Fibroblast of upper back skin (primary cell): ENCODE measurements around the gene ARL2BP.
"Not testable (repeated sequence)": the region's sequence is repeated elsewhere in the genome, so short reads cannot be mapped to it uniquely, and the experiment has no call there.

Experiments
- DNase-seq: peaks from one replicate; pipeline ENCODE4 v3.0.0-alpha.2; 2013

Gene ARL2BP

DNA sequence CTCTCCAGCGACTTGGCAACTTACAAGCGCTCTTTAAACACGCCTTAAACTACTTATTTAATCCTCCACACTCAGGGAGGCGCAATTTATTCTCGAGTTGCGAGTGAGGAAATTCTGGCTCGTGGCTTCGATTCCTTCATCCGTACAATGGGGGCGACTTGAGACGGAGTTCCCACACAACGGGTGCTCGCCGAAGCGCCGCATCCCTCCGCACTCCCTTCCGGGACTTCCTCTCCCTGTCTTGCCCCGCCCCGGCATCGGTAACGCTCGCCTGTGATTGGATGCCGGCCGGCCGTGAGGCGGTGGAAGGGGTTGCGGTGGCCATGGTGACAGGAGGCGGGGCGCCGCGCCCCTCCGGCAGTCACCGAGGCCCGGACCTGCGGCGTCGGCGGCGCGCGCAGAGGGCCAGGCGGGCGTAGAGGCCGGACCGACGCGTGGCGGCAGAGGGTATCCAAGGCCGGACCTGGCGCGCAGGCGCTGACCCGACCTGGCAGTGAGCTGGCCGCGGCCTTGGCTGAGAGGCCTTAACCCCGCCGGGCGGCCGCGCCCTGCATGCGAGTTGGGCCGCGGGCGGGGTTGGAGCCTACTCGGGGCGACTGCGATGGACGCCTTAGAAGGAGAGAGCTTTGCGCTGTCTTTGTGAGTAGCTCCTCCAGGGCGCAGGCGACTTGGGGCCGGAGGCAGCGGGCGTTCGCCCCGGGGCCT lies at the start of gene ARL2BP:
ARL2BP (plus strand) TSS at position 493 of the 705 bp plus-strand sequence; CDS start at position 602, 109 bp downstream.
- peak; percentile 97 for DNase-seq

GRCh38 chr16:57196286-57196685 lies 48.8 kb upstream of the ARL2BP start:
- no peak for DNase-seq

DNA sequence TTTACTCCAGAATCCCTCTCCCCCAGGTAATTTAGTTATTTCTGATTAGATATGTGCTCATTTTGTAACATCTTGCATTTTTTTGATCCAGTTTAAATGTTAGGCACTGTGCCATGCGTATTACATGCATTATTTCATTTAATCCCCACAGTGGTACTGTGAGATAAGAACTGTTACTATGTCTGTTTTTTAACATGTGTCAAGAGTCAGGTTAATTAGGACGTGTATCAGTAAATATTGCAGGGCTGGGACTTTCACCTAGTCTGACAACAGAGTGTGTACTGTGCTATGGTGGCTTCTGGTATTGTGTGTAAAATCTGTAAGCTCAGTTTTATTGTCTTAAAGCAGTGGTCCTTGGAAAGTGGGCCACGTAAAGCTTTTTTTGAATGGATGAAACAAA lies 48.3 kb upstream of the ARL2BP start:
- DNase-seq, result no peak

DNA sequence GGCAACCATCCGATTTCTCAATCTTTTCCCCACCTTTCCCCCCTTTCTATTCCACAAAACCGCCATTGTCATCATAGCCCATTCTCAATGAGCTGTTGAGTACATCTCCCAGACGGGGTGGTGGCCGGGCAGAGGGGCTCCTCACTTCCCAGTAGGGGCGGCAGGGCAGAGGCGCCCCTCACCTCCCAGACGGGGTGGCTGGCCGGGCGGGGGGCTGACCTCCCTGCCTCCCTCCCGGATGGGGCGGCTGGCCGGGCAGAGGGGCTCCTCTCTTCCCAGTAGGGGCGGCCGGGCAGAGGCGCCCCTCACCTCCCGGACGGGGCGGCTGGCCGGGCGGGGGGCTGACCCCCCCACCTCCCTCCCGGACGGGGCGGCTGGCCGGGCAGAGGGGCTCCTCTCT lies 44.7 kb upstream of the ARL2BP start:
- DNase-seq, result not testable (repeated sequence)

DNA sequence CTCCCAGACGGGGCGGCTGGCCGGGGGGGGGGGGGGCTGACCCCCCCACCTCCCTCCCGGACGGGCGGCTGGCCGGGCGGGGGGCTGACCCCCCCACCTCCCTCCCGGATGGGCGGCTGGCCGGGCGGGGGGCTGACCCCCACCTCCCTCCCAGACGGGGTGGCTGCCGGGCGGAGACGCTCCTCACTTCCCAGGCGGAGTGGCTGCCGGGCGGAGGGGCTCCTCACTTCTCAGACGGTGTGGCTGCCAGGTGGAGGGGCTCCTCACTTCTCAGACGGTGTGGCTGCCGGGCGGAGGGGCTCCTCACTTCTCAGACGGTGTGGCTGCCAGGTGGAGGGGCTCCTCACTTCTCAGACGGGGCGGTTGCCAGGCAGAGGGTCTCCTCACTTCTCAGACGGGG lies 44.1 kb upstream of the ARL2BP start:
- not testable (repeated sequence) for DNase-seq

DNA sequence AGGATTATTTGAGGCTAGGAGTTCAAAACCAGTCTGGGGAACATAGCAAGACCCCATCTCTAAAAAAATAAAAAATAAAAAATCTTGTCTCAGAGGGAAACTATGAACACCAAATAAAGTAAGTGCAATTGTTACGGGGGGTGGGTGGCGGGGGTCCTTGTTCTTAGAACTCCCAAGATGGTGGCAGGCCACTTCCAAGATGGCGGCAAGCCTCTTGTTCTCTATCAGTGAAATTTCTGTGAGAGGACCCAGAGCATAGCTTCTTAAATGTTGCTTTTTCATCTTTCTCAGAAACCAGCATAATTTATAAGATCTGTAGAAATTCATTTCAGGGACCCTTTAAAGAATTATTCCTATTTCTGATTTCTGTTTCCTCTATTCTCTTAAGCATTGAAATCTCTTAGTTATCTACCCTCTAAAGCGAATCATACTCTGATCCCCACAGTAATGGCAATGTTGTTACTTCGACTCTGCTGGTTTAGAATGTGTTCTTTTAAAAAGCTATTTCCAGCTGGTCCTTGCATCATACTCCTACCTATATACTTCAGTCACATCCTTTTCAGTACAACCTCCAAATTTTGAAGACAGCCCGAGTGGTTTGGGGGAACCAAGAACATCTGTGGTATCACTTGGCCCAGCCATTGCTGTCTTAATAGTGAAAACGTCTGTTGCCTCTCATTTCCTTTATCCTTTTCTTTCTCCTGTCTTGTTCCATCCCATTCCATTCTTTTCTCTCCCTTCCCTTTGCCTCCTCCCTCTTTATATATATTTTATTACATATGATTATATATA lies 42.8 kb upstream of the ARL2BP start:
- DNase-seq, result no peak

DNA sequence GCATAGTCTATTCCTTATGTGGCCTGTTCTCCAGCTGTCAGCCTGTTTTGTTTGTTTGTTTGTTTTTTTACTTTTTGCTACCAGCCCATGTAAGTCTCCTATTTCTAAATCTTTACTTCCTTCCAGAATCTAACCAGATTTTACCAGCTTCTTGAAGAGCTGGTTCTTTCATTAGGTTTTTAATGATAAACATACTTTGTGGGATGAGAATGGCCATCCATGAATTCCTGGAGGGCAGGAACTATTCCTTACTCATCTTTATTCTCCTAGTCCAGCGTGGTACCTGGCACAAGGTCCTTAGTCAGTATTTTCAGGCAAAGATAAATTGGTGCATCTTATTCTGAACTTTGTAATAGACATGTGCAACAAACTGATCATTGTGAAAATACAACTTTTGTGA lies 41.6 kb upstream of the ARL2BP start:
- peak; percentile 31 for DNase-seq

- DNase-seq, result no peak
Observed at GRCh38 chr16:57204675-57205074, 40.4 kb upstream of the ARL2BP start.

- DNase-seq, result no peak
Observed at GRCh38 chr16:57208926-57209325, 36.1 kb upstream of the ARL2BP start.

DNA sequence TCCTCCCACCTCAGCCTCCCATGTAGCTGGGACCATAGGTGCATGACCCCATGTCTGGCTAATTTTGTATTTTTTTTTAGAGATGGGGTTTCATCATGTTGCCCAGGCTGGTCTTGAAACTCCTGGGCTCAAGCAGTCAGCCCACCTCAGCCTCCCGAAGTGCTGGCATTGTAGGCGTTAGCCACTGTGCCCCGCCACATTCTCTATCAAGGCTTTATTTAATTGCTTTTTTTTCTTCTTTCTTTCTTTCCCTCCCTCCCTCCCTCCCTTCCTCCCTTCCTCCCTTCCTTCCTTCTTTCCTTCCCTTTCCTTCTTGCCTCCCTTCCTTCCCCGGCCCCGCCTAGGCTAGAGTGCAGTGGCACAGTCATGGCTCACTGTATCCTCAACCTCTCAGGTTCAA lies 35.3 kb upstream of the ARL2BP start:
- DNase-seq, result no peak

DNA sequence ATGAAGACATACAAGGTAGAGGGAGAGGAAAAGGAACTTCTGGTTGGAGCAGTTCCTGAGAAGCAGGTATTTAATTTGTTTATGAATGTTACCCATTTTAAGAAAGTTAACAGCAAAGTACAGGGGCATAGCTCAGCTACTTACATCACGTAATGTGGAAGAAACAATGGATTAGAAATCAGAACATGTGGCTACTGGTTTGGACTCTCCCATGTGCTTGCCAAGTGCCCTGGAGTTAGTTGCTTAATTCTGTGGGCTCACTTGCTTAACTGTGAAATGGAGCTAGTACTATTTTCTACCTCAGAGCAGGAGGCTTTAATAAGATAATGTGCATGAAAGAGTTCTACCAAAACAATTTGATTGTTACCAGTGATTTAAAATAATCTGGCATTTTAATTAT lies 31.6 kb upstream of the ARL2BP start:
- DNase-seq, result no peak

GRCh38 chr16:57216968-57217367 lies 28.1 kb upstream of the ARL2BP start:
- no peak for DNase-seq

- no peak for DNase-seq
Observed at GRCh38 chr16:57223057-57223456, 22.0 kb upstream of the ARL2BP start.

DNA sequence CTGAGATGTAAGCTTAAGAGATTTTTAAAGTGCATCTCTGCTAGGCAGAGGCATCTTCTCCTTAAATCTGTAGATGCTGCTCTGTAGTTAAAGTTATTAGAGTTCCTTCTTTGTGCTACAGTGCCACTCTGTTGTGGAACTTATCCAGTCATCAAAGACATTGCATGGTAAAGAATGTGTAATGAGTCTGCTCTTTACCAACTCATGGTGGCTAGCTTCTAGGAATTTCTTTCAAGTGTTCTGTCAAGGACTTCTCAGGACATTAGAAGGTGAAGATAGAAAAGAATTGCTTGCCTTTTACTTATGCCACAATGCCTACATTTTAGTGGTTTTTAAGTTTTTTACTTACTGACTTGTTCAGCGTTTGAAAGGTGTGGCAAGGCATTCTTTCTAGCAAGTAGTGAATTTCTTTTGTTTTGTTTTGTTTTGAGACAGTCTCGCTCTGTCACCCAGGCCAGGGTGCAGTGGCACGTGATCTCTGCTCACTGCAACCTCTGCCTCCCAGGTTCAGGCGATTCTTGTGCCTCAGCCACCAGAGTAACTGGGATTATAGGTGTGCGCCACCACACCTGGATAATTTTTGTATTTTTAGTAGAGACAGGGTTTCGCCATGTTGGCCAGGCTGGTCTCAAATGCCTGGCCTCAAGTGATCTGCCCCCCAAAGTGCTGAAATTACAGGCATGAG lies 20.3 kb upstream of the ARL2BP start:
- no peak for DNase-seq

- no peak for DNase-seq
Observed at GRCh38 chr16:57225978-57226377, 19.1 kb upstream of the ARL2BP start.

GRCh38 chr16:57226701-57227621 lies 18.1 kb upstream of the ARL2BP start:
- peak; percentile 13 for DNase-seq

DNA sequence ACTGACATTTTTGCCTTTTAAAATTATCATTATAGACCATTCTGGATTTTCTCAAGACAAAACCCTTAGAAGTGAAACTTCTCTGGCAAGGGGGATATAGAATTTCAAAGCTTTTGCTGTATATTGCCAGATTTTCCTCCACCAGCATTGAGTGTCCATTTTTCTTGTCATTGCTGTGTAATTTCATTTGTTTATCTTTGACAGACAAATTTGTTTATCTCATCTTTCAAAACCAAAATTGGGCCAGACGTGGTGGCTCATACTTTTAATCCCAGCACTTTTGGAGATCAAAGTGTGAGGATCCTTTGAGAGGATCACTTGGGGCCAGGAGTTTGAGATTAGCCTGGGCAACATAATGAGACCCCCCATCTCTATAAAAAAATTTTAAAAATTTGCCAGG lies 16.0 kb upstream of the ARL2BP start:
- DNase-seq, result no peak

DNA sequence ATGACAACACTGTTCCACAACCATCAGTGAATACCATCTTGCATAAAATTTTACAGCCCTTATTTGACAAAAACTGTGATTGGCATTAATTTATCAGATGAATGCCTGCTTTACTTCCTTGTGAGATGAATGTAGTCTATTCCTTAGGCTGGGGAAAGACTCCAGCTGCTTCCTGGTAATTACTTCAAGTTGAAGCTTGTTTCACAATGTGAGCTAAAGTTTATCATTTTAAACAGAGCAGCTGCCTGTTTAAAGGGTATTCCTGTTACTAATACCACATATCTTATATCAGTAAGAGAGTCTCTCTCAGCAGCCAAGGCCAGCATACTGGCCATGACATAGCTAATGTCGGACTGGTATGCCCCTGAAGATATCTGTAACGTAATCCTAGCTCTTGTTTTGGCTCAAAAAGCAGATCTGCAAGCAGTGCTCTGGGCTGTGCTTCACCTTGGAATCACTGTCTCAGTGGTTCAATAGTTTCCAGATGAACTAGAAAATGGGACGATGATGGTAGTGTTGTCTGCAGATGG lies 13.2 kb upstream of the ARL2BP start:
- DNase-seq, result no peak

DNA sequence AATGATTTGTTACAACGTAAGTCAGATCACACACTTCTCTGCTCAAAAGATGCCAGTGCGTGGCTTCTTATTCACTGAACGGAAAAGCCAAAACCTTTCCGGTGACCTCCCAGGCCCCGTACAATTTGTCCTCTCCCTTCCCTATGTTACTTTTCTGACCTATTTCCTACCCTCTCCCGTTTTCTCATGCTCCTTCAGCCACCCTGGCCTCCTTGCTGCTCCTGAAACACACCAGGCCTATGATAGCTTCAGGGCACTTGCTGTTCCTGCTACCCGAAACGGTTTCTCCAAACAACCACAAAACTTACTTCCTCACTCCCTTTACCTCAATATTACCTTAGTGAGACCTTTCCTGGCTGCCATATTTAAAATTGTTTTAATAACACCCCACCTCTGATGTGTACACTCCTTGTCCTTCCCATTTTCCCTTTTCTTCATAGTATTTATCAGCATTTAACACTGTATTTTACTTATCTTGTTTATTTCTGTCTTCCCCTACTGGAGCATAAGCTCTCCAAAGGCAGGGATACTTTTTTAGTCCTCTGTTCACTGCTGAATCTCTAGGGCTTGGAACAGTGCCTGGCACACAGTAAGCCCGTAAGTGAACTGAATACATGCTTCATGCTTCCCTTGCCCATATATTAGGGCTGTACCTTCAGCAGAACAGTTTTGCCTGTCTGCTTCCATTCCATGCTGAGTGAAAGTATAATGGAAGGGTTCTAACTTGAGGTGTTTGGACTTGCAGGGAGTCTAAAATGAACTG lies 10.9 kb upstream of the ARL2BP start:
- DNase-seq, result no peak

DNA sequence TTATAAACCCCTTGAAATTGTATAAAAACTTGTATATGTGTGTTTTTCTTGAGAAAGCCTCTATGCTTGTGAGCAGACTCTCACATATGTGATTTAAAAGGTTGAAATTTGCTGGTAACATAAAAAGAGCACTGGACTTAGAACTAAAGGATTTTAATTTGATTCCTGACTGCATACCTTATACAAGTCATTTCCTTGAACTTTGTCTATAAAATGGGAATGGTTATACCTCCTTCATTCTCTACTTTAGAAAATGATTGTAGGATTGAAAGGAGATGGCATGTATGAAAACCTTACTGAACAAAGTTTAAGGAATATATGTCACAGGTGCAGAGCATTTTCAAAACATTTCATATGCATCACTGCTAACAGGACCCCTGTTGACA lies 10.4 kb upstream of the ARL2BP start:
- DNase-seq, result no peak

DNA sequence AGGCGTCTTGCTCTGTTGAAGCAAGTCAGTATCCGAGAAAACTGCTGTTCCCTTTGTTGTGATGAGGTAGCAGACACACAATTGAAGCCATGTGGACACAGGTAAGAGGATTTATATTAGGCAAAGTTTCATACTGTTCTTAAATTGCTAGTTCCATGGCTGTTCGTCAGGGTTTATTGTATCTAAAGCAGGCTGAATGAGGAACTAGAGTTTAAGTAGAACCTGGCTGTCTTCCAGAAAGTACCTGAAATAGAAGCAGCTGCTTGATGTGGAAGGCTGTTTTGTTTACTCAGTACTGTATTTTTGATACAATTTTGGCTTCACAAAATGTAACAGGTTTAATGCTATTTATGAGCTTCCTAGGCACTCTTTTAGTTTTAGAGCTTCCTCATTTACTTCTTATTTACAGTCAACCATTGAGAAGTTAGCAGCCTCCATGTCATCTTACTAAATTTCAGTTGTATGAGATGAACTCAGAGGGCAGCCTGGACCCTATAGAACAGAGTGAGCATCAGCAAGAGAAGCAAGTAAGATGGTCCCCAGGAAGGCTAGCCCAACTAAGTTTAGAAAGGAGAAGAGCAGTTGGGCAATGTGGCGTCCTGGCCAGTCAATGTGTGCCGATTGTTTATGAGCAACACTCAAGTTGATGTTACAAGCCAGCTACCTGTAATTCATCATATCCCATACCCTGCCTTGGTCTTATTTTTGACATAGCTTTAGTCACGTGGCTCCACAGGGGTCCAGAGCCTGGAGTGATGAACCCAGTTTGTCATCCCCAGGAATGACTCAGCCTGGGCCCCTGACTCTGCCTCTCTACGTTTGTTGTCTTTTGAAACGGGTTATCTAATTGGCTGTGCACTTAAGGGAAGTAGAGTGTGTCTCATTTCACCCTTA lies 9.7 kb upstream of the ARL2BP start:
- peak; percentile 79 for DNase-seq
